ENCODE measurements around the gene B3GNT8. TPM values are rescaled to one million over a fixed set of nuclear protein-coding genes. Genes with fewer than 3 reads are reported as not detected.

Gene B3GNT8
- total RNA-seq, 1 donor from 2014 or later = 3.0 TPM

GRCh38 chr19:41411100-41411967 lies 15.8 kb downstream of the B3GNT8 start:
- Mint-ChIP-seq H3K36me3 (ENCODE audit: low read depth, unreplicated experiment) (peaks cover 17% of the 10 kb centered on the region), H3K9me3 (ENCODE audit: unreplicated experiment) (no peaks in the 10 kb centered on the region), H3K4me1 (ENCODE audit: low read depth, unreplicated experiment) (peaks cover 22% of the 10 kb centered on the region), H3K27ac (ENCODE audit: unreplicated experiment) (no peak overlapping the region), H3K4me3 (ENCODE audit: unreplicated experiment) (no peak overlapping the region), H3K27me3 (ENCODE audit: low read depth, unreplicated experiment) (no peaks in the 10 kb centered on the region)
- no peak overlapping the region for H3K27ac ChIP-seq (ENCODE audit: low read depth, low read length)
- H3K36me3 ChIP-seq (ENCODE audit: insufficient read depth, low read length) = peaks cover 6% of the 10 kb centered on the region
- H3K4me3 ChIP-seq (ENCODE audit: insufficient read depth, low read depth, low read length) = no peak overlapping the region
- FAIRE-seq (no peak), DNase-seq (ENCODE audit: low read depth) (no peak)
- no peaks in the 10 kb centered on the region for H3K27me3 ChIP-seq (ENCODE audit: insufficient read depth, low read length)
- H2AFZ ChIP-seq (ENCODE audit: low read depth, low read length) = no peak overlapping the region
- no peak overlapping the region for H3K4me2 ChIP-seq (ENCODE audit: low read length)
- H3K9me3 ChIP-seq (ENCODE audit: insufficient read depth, low read depth, low read length) = no peaks in the 10 kb centered on the region
- peaks cover 8% of the 10 kb centered on the region for H4K20me1 ChIP-seq (ENCODE audit: insufficient read depth, low read length)
- H3K9ac ChIP-seq (ENCODE audit: low read length) = no peak overlapping the region
- no peak for TF ChIP-seq EZH2 (IDR thresholded peaks at IDR 0.05; ENCODE audit: insufficient read depth, low read length)
- TF ChIP-seq, protein P1, sequence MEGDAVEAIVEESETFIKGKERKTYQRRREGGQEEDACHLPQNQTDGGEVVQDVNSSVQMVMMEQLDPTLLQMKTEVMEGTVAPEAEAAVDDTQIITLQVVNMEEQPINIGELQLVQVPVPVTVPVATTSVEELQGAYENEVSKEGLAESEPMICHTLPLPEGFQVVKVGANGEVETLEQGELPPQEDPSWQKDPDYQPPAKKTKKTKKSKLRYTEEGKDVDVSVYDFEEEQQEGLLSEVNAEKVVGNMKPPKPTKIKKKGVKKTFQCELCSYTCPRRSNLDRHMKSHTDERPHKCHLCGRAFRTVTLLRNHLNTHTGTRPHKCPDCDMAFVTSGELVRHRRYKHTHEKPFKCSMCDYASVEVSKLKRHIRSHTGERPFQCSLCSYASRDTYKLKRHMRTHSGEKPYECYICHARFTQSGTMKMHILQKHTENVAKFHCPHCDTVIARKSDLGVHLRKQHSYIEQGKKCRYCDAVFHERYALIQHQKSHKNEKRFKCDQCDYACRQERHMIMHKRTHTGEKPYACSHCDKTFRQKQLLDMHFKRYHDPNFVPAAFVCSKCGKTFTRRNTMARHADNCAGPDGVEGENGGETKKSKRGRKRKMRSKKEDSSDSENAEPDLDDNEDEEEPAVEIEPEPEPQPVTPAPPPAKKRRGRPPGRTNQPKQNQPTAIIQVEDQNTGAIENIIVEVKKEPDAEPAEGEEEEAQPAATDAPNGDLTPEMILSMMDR (IDR thresholded peaks at IDR 0.05; ENCODE audit: insufficient read depth, low read depth, low read length) = no peak
- no peaks in the 10 kb centered on the region for H3K4me1 ChIP-seq (ENCODE audit: insufficient read depth, low read length)
- no peaks in the 10 kb centered on the region for H3K79me2 ChIP-seq (ENCODE audit: insufficient read depth, low read length)

GRCh38 chr19:41410336-41411054 lies 16.7 kb downstream of the B3GNT8 start:
- no peaks in the 10 kb centered on the region for H3K79me2 ChIP-seq (ENCODE audit: insufficient read depth, low read length)
- Mint-ChIP-seq H3K4me1 (ENCODE audit: low read depth, unreplicated experiment) (peaks cover 22% of the 10 kb centered on the region), H3K9me3 (ENCODE audit: unreplicated experiment) (no peaks in the 10 kb centered on the region), H3K4me3 (ENCODE audit: unreplicated experiment) (no peak overlapping the region), H3K36me3 (ENCODE audit: low read depth, unreplicated experiment) (peaks cover 16% of the 10 kb centered on the region), H3K27me3 (ENCODE audit: low read depth, unreplicated experiment) (no peaks in the 10 kb centered on the region), H3K27ac (ENCODE audit: unreplicated experiment) (no peak overlapping the region)
- no peak overlapping the region for H3K4me2 ChIP-seq (ENCODE audit: low read length)
- H3K4me1 ChIP-seq (ENCODE audit: insufficient read depth, low read length) = no peaks in the 10 kb centered on the region
- no peak overlapping the region for H3K27ac ChIP-seq (ENCODE audit: low read depth, low read length)
- TF ChIP-seq, protein P1 (IDR thresholded peaks at IDR 0.05; ENCODE audit: insufficient read depth, low read depth, low read length) = no peak
- TF ChIP-seq EZH2 (IDR thresholded peaks at IDR 0.05; ENCODE audit: insufficient read depth, low read length) = no peak
- no peak overlapping the region for H2AFZ ChIP-seq (ENCODE audit: low read depth, low read length)
- no peaks in the 10 kb centered on the region for H3K9me3 ChIP-seq (ENCODE audit: insufficient read depth, low read depth, low read length)
- FAIRE-seq (no peak), DNase-seq (ENCODE audit: low read depth) (no peak)
- H3K9ac ChIP-seq (ENCODE audit: low read length) = no peak overlapping the region
- peaks cover 8% of the 10 kb centered on the region for H4K20me1 ChIP-seq (ENCODE audit: insufficient read depth, low read length)
- H3K27me3 ChIP-seq (ENCODE audit: insufficient read depth, low read length) = no peaks in the 10 kb centered on the region
- H3K4me3 ChIP-seq (ENCODE audit: insufficient read depth, low read depth, low read length) = no peak overlapping the region
- peaks cover 6% of the 10 kb centered on the region for H3K36me3 ChIP-seq (ENCODE audit: insufficient read depth, low read length)

Measured in astrocyte (in vitro differentiated cells and primary cell).